VCaP (cell line): ENCODE data around the gene USP32.

ENCODE experiments used
- H3K27ac ChIP-seq: fragments of 450-650 bp; 2 replicates; pipeline ENCODE4 v1.5.1; 2017
- TF ChIP-seq, protein P1 (sequence below): fragments of 450-650 bp; conservative IDR thresholded peaks from 2 replicates; pipeline ENCODE4 v1.5.1; 2017; ENCODE audit warnings: mild to moderate bottlenecking, moderate library complexity

USP32 gene

DNA sequence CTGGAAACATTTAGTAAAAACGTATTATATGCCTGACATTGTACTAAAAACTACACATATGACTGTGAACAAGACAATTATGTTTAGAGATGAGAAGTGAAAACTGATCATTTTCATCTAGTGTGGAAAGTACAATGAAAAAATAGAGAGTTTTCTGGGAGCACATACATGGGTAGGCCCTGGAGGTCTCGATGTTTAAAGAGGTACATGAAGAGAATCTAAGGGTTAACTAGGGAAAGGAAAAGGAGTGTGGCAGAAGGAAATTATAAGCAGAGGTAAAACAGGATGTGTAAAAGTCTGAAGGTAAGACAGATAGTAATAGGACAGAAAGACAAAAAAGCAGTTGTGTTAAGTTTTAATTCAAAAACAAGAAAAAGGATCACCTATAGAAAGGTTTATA is 113.7 kb downstream of the USP32 start:
- TF ChIP-seq, protein P1, sequence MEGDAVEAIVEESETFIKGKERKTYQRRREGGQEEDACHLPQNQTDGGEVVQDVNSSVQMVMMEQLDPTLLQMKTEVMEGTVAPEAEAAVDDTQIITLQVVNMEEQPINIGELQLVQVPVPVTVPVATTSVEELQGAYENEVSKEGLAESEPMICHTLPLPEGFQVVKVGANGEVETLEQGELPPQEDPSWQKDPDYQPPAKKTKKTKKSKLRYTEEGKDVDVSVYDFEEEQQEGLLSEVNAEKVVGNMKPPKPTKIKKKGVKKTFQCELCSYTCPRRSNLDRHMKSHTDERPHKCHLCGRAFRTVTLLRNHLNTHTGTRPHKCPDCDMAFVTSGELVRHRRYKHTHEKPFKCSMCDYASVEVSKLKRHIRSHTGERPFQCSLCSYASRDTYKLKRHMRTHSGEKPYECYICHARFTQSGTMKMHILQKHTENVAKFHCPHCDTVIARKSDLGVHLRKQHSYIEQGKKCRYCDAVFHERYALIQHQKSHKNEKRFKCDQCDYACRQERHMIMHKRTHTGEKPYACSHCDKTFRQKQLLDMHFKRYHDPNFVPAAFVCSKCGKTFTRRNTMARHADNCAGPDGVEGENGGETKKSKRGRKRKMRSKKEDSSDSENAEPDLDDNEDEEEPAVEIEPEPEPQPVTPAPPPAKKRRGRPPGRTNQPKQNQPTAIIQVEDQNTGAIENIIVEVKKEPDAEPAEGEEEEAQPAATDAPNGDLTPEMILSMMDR, result no peak
- no peak overlapping the region for H3K27ac ChIP-seq

GRCh38 chr17:60277258-60277657 is 114.7 kb downstream of the USP32 start:
- TF ChIP-seq, protein P1, result no peak

DNA sequence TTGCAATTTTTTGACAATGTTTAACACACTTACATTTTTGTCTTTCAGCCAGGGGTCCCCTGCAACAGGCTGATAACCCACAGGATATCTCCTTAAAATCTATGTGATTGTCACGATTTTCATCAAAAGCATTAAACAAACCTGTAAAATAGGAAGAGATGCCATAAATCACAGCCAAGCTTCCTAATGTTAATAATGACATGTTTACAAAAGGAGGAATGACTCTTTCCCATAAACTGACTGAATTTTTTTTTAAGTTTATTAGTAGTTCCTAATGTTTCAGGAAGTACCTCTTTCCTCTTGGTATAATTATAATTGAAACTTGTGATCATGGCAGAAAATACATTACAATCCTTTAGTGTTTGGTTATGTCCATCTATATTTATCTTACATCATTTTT is 122.5 kb downstream of the USP32 start:
- H3K27ac ChIP-seq, result no peak overlapping the region
- TF ChIP-seq, protein P1, result no peak

More at GRCh38 chr17:60277258-60277657, 114.7 kb downstream of the USP32 start:
- H3K27ac ChIP-seq, result no peak overlapping the region

DNA sequence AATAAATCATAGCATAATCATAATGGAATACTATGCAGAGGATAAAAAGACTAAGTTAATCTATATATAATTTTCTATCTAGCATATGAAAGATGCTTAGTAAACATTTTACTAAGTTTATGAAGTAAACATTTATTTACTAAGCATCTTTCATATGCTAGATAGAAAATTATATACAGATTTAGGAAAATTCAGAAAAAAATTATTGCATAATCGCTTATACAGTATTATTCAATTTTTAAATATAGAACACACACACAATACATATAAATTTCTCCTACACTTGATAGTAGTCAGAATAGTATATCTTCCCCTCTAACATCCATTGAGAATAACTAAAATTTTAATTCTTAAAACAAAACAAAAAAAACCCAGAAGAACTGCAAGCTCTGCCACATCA is 131.4 kb downstream of the USP32 start:
- no peak overlapping the region for H3K27ac ChIP-seq
- TF ChIP-seq, protein P1, result no peak

- no peak overlapping the region for H3K27ac ChIP-seq
- TF ChIP-seq, protein P1, result no peak
These were observed 133.6 kb downstream of the USP32 start for GRCh38 chr17:60258313-60258712.

DNA sequence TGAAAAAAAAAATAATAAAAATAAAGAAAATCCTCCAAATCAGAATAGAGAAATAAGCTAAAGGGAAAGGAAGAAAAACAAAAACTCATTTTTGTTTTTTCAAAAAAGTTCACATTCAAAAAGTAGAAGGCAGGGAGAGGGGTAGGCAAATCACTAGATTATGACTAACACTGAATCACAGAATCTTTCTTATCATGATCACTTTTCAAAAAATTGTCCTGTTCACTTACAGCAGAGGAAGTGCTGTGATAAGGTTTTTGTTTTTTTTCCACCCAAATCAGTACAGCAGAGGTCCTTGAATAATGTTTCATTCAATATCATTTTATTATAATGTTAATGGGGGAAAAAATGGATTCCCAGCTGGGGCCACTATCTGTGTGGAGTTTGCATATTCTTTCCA is 135.8 kb downstream of the USP32 start:
- TF ChIP-seq, protein P1, result no peak
- no peak overlapping the region for H3K27ac ChIP-seq

DNA sequence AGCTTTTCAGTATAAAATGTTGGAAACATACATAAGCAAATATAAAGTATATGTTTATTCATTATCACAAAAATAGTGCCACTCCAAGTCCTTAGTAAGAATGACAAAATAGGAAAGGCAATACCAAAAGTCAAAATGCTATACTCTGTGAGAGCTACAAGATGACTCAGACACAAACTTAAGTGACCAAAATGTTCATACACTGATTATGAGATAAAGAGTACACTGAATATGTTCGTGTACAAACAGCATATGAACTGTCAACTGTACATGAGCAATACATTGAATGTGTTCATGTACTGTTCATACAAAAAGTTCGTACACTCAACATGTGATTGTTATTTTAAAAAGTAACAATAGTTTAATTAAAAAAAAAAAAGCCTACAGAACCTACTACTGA is 138.9 kb downstream of the USP32 start:
- H3K27ac ChIP-seq, result no peak overlapping the region
- TF ChIP-seq, protein P1, result no peak

DNA sequence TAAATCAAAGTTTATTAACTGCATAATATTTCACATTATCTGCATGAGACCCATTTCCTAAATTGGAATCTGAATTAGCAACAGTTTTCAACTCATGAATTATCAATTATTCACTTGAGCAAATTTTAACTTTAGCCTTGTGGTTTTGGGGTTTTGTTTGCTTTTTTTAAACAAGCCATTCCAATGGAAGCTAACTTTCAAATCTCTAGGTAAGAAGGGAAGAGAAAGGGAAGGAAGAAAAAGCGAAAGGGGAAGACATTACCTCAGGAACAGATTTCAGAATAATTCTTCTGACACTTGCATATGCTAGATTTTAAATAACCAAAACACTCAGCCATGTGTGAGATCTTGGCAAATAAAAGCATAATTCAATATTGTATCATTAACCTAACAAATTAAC is 139.5 kb downstream of the USP32 start:
- TF ChIP-seq, protein P1, result no peak
- no peak overlapping the region for H3K27ac ChIP-seq
